ENCODE measurements around the gene MNAT1. TPM values are rescaled to one million over a fixed set of nuclear protein-coding genes. Genes with fewer than 3 reads are reported as not detected.
"Not testable (repeated sequence)": the region's sequence is repeated elsewhere in the genome, so short reads cannot be mapped to it uniquely, and the experiment has no call there.

The MNAT1 gene
- total RNA-seq, result 58.4 and 63.4 TPM in 2 replicates

- DNase-seq (ENCODE audit: low read depth, low spot score), result peak; percentile 68
These were observed at the start of gene MNAT1 for GRCh38 chr14:60734465-60735242. Gene MNAT1 (plus strand): TSS chr14:60734761. CDS start chr14:60734863, 102 bp downstream.

DNA sequence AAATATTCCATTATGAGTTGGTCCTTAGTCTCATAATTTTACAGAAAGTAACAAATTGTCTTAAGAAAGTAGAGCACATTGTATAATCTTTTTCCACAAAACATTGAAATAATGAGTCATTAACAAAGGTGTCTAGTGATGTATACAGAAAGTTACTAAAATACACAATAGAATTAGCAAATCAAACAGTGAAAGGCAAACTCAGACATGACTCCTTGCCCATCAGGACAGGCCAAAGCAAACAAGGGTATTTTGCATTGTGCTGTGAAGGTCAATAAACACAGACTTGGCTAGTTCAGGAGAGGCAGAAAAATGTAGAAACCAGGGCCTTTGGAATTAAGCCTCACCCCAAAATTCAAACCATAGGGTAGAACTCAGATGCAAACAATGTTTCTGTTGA lies 47.7 kb upstream of the MNAT1 start:
- no peak for DNase-seq (ENCODE audit: low read depth, low spot score)

DNA sequence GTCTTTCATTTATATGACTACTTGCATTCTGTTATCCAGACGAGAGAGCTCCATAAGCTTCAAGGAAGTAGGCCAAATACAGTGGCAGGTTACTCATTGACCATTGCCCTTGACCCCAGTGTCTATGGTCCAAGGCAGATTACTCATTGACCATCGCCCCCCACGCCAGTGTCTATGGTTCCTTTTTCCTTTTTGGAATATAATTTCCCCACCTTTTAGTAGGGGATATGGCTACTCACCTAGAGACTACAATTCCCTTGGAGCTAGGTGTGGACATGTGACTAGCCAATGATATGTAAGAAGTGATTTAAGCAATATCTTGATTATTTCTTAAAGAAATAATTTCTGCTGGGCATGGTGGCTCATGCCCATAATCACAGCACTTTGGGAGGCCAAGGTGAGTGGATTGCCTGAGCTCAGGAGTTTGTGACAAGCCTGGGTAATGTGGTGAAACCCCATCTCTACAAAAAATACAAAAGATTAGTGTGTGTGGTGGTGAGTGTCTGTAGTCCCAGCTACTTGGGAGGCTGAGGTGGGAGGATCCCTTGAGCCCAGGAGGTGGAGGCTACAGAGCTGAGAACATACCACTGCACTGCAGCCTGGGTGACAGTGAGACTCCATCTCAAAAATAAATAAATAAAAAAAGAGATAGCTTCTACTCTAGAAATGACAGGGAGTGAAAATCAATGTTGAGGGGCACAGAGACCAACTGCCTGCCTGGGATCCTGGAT lies 43.0 kb upstream of the MNAT1 start:
- DNase-seq (ENCODE audit: low read depth, low spot score), result no peak

GRCh38 chr14:60695327-60695726 lies 39.2 kb upstream of the MNAT1 start:
- no peak for DNase-seq (ENCODE audit: low read depth, low spot score)

GRCh38 chr14:60700598-60700997 lies 34.0 kb upstream of the MNAT1 start:
- no peak for DNase-seq (ENCODE audit: low read depth, low spot score)

DNA sequence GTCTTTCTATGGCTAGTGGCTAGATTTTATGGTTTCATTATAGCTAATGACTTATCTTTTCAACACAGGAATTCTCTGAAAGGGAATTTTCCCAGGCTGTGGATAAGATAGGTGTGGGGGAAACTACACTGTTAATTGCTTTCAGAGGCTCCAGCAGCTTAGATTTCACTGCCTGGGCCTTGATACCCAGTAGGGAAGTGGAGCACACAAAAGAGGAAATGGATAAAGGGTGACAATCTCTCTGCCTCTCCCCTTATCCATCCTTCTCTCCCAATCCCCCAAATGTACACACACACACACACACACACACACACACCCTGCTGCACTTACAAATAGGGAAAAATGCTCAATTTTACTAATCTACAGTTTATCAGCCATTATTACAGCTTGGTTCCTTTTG lies 29.5 kb upstream of the MNAT1 start:
- DNase-seq (ENCODE audit: low read depth, low spot score), result no peak

GRCh38 chr14:60707858-60708257 lies 26.7 kb upstream of the MNAT1 start:
- DNase-seq (ENCODE audit: low read depth, low spot score), result no peak

GRCh38 chr14:60710494-60710893 lies 24.1 kb upstream of the MNAT1 start:
- DNase-seq (ENCODE audit: low read depth, low spot score), result no peak

GRCh38 chr14:60713513-60713912 lies 21.0 kb upstream of the MNAT1 start:
- no peak for DNase-seq (ENCODE audit: low read depth, low spot score)

GRCh38 chr14:60720391-60720790 lies 14.2 kb upstream of the MNAT1 start:
- no peak for DNase-seq (ENCODE audit: low read depth, low spot score)

- DNase-seq (ENCODE audit: low read depth, low spot score), result no peak
These were observed 13.6 kb upstream of the MNAT1 start for GRCh38 chr14:60720962-60721325.

GRCh38 chr14:60721326-60722106 lies 13.0 kb upstream of the MNAT1 start:
- no peak for DNase-seq (ENCODE audit: low read depth, low spot score)

- DNase-seq (ENCODE audit: low read depth, low spot score), result no peak
These were observed 12.5 kb upstream of the MNAT1 start for GRCh38 chr14:60722107-60722356.

DNA sequence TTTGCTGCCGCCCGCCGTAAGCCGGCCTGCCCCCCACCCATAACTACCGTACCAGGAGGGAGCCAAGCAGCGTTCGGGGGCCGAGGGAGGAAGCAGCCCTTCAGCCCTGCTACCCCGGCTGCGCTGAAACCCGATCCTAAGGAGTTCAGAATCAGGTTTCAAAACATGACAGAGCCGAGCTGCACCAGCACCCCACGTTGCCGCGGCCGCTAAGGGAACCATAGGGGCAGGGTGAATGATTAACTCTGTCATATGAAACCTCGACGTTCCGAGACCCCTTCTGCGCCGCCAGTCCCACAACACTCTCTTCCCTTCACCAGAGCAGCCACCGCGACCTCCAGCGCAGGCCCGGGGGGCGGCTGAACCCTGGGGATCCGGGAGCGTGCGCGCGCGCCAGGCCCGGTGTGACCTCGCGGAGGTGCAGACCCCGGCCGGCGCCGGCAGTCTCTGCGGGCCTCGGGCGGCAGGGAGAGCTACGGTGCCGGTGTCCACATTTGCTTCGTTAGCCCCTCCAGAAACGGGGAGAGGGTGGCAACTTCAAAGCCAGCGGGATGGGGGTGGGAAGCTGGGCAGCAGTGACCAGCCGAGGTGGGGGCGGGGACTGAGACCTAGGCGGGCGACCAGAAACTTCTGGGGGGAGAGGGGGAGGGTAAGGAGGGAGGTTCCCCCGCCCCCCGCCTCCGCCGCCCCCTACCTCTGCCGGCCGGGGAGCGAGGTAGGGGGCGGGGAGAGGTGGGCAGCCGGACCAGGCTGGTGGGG lies 12.0 kb upstream of the MNAT1 start:
- no peak for DNase-seq (ENCODE audit: low read depth, low spot score)

GRCh38 chr14:60723116-60723906 lies 11.2 kb upstream of the MNAT1 start:
- DNase-seq (ENCODE audit: low read depth, low spot score), result no peak

- DNase-seq (ENCODE audit: low read depth, low spot score), result no peak
These were observed 10.5 kb upstream of the MNAT1 start, which contains the start of gene SIX4 for GRCh38 chr14:60723907-60724618. Gene SIX4 (minus strand): TSS chr14:60724351. CDS start chr14:60724074, 277 bp downstream.

GRCh38 chr14:60731291-60731690 lies 3.3 kb upstream of the MNAT1 start:
- not testable (repeated sequence) for DNase-seq (ENCODE audit: low read depth, low spot score)

DNA sequence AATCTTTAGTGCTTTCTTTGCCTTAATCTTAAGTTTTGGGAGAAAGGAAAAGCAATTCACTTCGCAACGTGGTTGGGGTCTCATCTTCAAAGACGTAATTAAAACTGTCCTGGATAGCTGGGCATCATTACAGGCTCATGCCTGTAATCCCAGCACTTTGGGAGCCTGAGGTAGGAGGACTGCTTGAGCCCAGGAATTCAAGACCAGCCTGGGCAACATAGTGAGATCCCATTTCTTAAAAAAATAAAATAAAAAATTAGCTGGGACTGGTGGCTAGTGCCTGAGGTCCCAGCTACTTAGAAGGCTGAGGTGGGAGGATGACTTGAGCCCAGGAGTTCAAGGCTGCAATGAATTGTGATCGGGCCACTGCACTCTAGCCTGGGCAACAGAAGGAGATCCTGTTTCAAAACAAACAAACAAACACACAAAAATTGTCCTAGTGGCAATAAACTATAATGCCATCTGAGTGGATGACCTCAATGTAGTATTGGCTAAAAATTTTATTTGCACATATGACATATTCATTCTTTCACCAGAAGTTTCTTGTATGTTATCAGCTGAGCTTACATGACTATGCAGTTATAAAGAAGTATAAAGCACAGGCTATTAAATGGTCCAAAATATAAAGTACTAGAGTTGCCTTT lies 1.6 kb upstream of the MNAT1 start:
- no peak for DNase-seq (ENCODE audit: low read depth, low spot score)

DNA sequence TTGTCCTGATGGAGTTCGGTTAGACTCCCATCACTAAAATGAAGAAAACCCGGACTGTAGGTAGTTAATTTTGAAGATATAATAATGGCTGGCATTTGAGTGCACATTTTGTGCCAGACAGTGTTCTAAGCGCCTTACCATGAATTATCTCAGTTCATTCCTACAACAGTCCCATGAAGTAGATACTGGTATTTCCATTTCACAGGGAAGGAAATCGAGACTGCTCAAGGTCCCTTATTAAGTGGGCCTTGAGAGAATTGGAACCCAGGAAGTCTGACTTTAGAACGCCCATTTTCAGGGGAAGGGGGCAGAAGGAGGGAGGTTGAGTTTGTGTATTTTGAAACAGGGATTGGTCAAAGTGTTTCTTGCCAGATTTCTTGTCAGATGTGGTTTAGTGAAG lies 855 bp downstream of the MNAT1 start:
- no peak for DNase-seq (ENCODE audit: low read depth, low spot score)

- peak; percentile 51 for DNase-seq (ENCODE audit: low read depth, low spot score)
These were observed 1.9 kb downstream of the MNAT1 start for GRCh38 chr14:60736494-60736893.
